Measurements from ENCODE around the gene MC1R. TPM values are rescaled to one million over a fixed set of nuclear protein-coding genes. Genes with fewer than 3 reads are reported as not detected.

The MC1R gene
- total and polyA plus RNA-seq, 2 of the 4 experiments (the other 2 are of a cell fraction): 3.8 to 9.5 TPM

DNA sequence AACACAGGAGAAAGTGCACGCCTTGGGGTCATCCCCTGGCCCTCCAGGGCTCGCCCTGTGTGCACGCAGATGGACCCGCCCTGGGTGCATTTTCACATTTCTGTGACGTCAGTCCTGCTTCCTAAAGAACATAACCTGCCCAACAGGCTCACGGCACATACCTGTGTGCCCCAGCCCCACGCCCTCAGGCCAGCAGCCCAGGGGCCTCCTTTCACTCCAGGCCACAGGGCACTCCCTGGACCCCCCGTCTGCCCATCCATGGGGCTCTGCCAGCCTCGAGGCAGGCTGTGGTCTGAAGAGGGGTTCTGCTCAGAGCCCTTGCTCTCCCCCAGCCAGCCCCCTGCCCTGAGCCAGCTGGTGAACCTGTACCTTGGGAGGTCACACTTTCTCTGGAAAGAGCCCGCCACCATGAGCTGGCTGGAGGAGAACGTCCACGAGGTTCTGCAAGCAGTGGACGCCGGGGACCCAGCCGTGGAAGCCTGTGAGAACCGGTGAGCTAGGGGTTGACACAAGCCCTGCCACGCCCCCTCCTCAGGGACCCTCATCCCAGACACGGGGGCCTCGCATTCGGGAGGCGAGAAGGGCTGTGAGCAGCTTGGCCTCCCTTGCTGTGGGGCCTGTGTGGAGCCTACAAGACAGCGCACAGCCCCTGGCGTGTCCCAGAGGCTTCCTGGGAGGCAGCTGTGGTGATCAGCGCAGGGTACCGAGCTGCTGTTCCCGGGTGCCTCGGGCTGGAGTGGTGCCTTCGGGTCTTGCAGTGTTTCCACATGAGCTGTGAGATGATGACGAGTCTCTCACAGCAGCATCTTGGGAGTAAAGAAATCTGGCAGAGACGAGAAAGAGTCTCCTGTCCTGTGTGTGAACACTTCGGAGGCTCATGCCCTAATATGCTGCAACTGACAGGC is 13.8 kb upstream of the MC1R start:
- Histone ChIP-seq H4K5ac (ENCODE audit: low read depth, low read length) (no peak overlapping the region), H2AK9ac (replicated peaks; ENCODE audit: low read depth, low read length, poor library complexity) (peak overlapping the region; percentile 65), H3K4me3 (ENCODE audit: insufficient read depth, low read depth, low read length) (no peak overlapping the region), H3K4me2 (ENCODE audit: low read depth, low read length) (no peak overlapping the region), H3K9me1 (ENCODE audit: insufficient read depth, low read length) (no peaks in the 10 kb centered on the region), H3K18ac (ENCODE audit: low read depth, low read length) (no peak overlapping the region), H4K91ac (ENCODE audit: insufficient read depth, low read depth, low read length) (no peak overlapping the region), H3K4me1 (ENCODE audit: control insufficient read depth, insufficient read depth, low read length) (no peaks in the 10 kb centered on the region), H3K27me3 (ENCODE audit: control insufficient read depth, insufficient read depth, low read length) (no peaks in the 10 kb centered on the region), H2BK20ac (ENCODE audit: low read depth, low read length) (no peak overlapping the region), H3K9me3 (ENCODE audit: control insufficient read depth, insufficient read depth, low read length) (no peaks in the 10 kb centered on the region), H3K27ac (ENCODE audit: insufficient read depth, low read length) (no peak overlapping the region), H2BK120ac (ENCODE audit: low read depth, low read length) (no peak overlapping the region), H3K79me1 (ENCODE audit: low read depth in 1 of 2, low read length in 2 of 2) (peaks cover 3 to 16% of the 10 kb centered on the region in 2 experiments; a peak in 3 of 4 replicates), H3K14ac (replicated peaks; ENCODE audit: low read depth, low read length) (no peak overlapping the region), H3K4ac (ENCODE audit: low read depth, low read length) (no peak overlapping the region), H4K20me1 (ENCODE audit: insufficient read depth, low read length) (no peaks in the 10 kb centered on the region; the same call in none of the 2 replicates), H2BK15ac (ENCODE audit: low read depth, low read length) (no peak overlapping the region), H2AK5ac (ENCODE audit: low read depth, low read length) (no peak overlapping the region), H4K8ac (ENCODE audit: low read depth in 2 of 2, low read length in 2 of 2) (no peak overlapping the region), H2BK5ac (ENCODE audit: low read depth, low read length, poor library complexity, severe bottlenecking) (no peak overlapping the region), H3K56ac (ENCODE audit: extremely low read depth, insufficient read depth, low read length) (no peak overlapping the region), H2AFZ (replicated peaks; ENCODE audit: low read length, poor library complexity) (no peak overlapping the region), H3K23ac (ENCODE audit: low read depth, low read length) (no peak overlapping the region), H3K36me3 (ENCODE audit: control insufficient read depth, insufficient read depth, low read length) (peaks cover 69% of the 10 kb centered on the region), H3K9ac (ENCODE audit: low read depth, low read length) (no peak overlapping the region)
- dilution Hi-C loops (cut with HindIII; ENCODE audit: low sequenced_read_pairs, unreplicated experiment): no loop called here
- DNase-seq: no peak
- CTCF ChIA-PET: no interaction called here
- no TSS peak for BruUV-seq (replicated peaks)
- in situ Hi-C loops (cut with MboI; ENCODE audit: low sequenced_read_pairs): no loop called here
- WGBS, 2 experiments (ENCODE audit: extremely low coverage in 2 of 2, insufficient read length in 1 of 2): 90% methylated on average over 13 of the region's 31 CpGs; no CpG with 5 or more reads in 1 of the 2 experiments
- POLR2A ChIA-PET (ENCODE audit: unreplicated experiment): no interaction called here
- intact Hi-C loops (cut with micrococcal nuclease): no loop called here
- TF ChIP-seq MAZ (IDR thresholded peaks at IDR 0.05; ENCODE audit: borderline replicate concordance, low read depth, low read length) (no peak), MXI1 (IDR thresholded peaks at IDR 0.05; ENCODE audit: borderline replicate concordance, low read depth, low read length) (no peak)
- TF ChIP-seq, protein P1, sequence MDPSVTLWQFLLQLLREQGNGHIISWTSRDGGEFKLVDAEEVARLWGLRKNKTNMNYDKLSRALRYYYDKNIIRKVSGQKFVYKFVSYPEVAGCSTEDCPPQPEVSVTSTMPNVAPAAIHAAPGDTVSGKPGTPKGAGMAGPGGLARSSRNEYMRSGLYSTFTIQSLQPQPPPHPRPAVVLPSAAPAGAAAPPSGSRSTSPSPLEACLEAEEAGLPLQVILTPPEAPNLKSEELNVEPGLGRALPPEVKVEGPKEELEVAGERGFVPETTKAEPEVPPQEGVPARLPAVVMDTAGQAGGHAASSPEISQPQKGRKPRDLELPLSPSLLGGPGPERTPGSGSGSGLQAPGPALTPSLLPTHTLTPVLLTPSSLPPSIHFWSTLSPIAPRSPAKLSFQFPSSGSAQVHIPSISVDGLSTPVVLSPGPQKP (IDR thresholded peaks at IDR 0.05; ENCODE audit: borderline replicate concordance, low read depth, low read length): no peak
- TF ChIP-seq, protein P2, sequence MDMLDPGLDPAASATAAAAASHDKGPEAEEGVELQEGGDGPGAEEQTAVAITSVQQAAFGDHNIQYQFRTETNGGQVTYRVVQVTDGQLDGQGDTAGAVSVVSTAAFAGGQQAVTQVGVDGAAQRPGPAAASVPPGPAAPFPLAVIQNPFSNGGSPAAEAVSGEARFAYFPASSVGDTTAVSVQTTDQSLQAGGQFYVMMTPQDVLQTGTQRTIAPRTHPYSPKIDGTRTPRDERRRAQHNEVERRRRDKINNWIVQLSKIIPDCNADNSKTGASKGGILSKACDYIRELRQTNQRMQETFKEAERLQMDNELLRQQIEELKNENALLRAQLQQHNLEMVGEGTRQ (IDR thresholded peaks at IDR 0.05; ENCODE audit: low read depth, low read length): no peak
- no peak for ATAC-seq (ENCODE audit: low read depth)

All from IMR-90 (cell line).